Measurements from ENCODE around the gene OXER1.

OXER1 gene

GRCh38 chr2:42793334-42794270 lies 29.7 kb upstream of the OXER1 start:
- no peak for DNase-seq

GRCh38 chr2:42792583-42793333 lies 28.8 kb upstream of the OXER1 start, which contains the start of gene HAAO:
Gene HAAO (minus strand): TSS chr2:42792583. CDS start chr2:42792536, 47 bp downstream.
- peak; percentile 62 for DNase-seq

DNA sequence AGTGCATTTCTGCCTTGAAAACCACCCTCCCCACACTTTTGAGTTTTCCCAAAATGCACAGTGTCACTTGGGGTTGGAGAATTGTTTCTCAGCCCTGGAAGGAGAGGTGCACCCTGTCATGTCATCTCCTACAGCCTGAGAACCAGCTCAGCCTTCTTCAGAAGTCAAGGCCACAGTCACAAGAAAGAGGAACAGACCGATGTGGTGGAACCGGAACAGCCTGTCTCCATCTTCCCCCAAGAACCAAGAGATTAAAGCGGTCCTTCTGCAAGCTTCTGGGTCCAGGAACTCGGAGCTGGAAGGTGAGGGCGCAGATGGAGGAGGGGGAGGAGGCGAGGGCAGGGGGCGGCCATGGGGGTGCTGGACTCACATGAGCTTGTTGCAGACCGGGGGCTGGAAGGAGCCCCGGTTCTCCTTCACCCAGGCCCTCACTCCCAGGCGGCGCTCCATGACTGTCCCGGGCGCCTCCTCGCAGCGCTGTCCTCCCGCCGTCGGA lies 28.2 kb upstream of the OXER1 start:
- peak; percentile 77 for DNase-seq

GRCh38 chr2:42791606-42792005 lies 27.7 kb upstream of the OXER1 start:
- DNase-seq: no peak

- DNase-seq: no peak
Observed at GRCh38 chr2:42789751-42790150, 25.8 kb upstream of the OXER1 start.

- DNase-seq: no peak
Observed at GRCh38 chr2:42788882-42789281, 24.9 kb upstream of the OXER1 start.

GRCh38 chr2:42788478-42788793 lies 24.5 kb upstream of the OXER1 start:
- DNase-seq: no peak

DNA sequence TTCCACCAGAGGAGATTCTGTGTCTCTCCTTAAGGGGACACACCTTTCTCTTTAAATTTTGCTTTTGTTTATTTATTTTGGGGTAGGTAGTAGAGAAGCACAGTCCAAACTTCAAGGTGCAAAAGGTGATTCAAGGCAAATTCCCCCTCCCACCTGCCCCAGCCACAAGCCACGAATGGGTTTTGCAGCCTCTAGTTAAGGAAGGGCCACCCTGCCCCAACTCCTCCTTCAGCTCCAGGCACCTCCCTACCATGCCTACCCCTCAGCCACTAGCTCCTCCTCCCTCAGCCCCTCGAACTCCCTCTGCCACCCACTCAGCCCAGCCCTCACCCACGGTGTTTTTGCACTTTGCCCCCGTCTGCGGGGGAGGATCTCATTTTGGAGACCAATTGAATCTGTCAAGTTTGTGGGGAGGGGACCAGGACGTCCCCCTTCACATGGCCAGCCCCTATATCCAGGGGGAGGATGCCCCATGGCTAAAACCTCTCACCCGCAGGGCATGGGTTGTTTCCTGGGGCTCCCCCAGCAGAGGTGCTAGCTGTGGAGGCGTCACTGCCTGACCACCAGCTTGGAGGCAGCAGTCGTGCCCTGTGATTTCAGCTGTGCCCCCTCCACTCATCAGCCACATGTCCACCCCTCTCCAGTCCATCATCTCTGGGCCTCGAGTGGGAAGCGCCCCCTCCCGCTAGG lies 24.0 kb upstream of the OXER1 start:
- DNase-seq: no peak

GRCh38 chr2:42787424-42787787 lies 23.5 kb upstream of the OXER1 start:
- DNase-seq: no peak

DNA sequence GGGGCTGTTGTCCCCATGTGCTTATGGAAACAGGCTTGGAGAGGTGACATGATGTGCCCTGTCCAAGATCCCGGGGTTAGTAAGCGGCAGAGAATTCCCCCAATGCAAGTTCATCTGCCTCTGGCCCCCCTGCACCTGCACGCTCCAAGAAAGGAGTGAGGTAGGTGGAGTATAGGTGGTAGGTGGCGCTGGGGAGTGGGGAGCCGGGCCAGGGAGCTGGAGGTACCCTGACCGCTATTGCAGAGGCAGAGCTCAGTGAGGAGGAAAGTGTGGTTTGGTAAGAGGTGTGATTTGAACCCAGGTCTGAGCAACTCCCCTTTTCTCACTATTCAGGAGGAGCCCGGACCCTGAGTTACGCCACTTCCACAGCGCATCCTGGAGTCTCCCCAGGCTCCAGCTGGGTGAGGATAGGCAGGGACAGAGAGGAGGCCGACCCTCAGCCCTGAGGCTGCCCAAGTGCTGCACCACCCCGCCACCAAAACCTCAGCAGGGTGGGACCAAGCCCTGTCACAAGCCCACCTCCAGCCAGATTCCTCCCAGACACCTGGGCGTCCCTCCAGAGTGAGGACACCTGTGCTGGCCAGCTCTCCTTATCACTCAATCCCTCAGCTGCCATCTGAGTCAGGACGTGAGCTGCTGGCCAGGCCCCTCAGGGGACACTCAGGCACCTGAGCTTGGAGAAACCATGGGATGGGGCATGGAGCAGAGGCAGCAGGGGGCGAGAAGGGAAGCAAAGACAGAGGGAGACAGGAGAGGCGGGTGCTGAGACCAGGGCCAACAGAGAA lies 22.8 kb upstream of the OXER1 start:
- DNase-seq: no peak

GRCh38 chr2:42784204-42784880 lies 20.4 kb upstream of the OXER1 start:
- DNase-seq: peak; percentile 41

DNA sequence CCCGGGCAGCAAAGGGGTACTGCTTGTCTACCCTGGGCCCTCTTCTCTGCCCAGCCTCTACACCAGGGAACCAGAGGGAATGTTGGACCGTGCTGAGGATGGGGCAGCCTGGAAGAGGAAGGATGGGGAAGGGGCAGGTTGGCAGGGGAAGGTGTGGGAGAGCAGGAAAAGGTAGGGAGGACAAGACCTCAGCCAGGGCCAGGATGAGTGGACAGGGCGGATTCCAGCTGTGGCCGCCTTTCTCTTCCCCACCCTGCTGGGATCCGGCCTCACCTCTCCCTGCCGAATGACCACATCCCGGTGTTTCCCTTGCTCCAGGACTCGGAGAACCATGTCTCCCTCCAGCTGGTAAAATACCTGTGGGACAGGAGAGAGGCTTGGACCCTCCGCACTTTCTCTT lies 19.6 kb upstream of the OXER1 start:
- DNase-seq: no peak

DNA sequence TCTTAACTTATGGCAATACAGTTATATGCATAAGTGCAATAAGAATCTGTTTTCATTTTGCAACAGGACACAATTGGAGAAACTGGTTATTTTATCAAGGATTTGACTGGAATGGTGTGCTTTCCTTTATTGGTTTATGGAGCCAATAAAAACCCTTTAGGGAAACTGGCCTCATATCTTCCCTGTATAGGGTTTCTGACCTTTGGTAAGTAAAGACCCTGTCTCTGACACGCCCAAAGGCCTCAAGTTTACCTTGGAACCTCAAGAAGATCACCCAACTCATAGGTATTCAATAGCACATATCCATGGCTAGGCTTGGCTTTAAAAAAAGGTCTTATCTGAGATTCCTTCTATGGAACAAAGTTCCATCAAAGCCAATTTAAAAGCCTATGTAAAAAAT lies 17.2 kb upstream of the OXER1 start:
- no peak for DNase-seq

- DNase-seq: no peak
Observed at GRCh38 chr2:42777883-42778805, 14.2 kb upstream of the OXER1 start.

DNA sequence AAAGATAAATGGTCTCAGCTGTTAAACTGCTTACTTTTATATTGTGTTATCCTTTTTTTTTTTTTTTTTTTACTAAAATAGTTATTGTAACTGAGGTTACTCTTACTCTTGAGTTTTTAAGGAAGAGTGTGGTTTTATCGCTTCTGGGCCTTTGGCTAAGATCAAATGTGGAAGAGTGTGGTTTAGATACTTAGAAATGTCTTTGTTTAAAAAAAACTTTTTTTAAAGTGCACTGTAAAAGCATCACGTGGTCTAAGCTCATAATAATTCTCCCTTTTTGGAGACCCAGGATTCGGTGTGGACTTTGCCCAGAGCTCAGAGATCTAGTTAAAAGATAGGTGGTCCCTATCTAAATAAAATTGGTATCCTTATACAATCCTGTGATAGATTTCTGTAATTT lies 11.9 kb upstream of the OXER1 start:
- DNase-seq: peak; percentile 63

DNA sequence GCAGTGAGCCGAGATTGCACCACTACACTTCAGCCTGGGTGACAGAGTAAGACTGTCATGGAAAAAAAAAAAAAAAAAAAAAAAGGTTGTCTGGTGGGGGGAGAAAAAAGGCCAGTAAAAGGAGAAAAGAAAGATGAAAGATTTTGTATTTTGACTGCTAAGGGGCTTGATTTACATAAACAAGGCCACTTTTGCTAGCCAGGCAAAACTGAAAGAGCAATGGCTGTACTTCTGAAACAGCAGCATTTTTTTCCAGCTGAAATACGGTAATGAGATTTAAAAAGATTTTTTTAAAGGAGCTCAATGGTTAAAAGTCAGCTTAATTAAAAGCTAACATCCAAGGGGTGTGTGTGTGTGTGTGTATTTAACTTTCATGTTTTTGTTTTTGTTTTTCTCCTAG lies 11.3 kb upstream of the OXER1 start:
- DNase-seq: no peak

GRCh38 chr2:42771546-42772153 lies 7.7 kb upstream of the OXER1 start:
- no peak for DNase-seq

- DNase-seq: peak; percentile 81
Observed at GRCh38 chr2:42770288-42771131, 6.6 kb upstream of the OXER1 start.

DNA sequence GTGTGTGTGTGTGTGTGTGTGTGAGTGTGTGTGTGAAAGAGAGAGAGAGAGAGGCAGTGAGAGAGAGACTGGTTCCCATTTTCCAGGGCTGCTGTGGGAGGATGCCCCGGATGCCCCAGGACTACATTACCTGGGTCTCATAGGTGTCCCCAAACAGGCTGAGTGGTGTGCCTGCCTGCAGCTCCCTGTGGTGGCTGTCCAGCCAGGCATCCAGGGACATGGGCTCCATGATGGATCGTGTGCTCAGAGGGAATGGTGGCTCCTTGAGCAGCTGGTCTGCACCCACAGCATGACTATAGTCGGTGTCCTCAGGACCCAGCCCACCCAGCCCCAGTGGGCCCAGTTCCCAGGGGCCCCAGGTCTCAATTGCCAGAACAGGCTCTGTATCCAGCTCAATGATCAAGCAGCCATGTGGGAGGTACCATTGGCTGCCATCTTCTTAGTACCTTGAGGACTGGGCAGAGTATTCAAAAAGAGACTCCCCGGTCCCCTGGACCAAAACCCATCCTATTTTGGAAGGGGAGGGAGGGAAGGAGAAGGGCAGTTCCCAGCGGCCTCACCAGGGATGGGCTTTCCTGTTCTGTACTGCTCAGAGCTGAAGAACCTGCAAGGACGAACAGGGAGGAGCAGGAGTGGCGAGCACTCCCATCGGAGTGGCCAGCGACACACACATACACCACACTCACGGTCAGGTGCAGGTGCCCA lies 5.8 kb upstream of the OXER1 start:
- DNase-seq: no peak

Measured in hematopoietic multipotent progenitor cell treated with erythropoietin and hydrocortisone succinate and interleukin-3 and kit ligand, for 4 days (in vitro differentiated cells).